ENCODE measurements around the gene RBMY1E.
"Not testable (repeated sequence)": the region's sequence is repeated elsewhere in the genome, so short reads cannot be mapped to it uniquely, and the experiment has no call there.

RBMY1E gene

DNA sequence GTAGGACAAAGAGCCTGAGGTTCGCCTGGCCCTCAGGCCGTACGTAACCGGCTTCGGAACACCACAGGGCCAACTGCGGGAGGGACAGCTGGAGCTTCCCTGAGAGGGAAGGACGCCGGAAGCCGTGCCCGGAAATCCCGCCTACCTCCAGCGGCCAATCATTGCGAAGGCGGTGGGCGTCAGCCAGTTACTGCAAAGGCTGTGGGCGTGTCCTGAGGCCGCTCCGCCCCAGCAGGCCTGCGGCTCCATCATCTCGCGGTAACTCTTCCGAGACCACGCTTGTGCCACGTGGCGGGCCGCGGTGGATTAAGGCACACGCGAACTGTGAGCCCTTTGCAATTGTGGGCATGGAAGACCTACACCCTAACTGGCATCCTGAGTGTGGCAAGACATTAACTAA, at the start of gene RBMY1E:
Gene RBMY1E (minus strand): TSS at position 101 of the 400 bp plus-strand sequence. CDS start 1,978 bp downstream, outside the sequence.
- H3K27ac Mint-ChIP-seq, H3K4me3 Mint-ChIP-seq, H3K36me3 Mint-ChIP-seq, H3K27me3 Mint-ChIP-seq, H3K4me1 Mint-ChIP-seq, H3K9me3 Mint-ChIP-seq: not testable (repeated sequence)

DNA sequence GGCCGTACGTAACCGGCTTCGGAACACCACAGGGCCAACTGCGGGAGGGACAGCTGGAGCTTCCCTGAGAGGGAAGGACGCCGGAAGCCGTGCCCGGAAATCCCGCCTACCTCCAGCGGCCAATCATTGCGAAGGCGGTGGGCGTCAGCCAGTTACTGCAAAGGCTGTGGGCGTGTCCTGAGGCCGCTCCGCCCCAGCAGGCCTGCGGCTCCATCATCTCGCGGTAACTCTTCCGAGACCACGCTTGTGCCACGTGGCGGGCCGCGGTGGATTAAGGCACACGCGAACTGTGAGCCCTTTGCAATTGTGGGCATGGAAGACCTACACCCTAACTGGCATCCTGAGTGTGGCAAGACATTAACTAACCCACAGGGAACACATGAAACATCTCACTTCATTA, 23.4 kb downstream of the RBMY1E start, which contains the start of gene RBMY1D:
Gene RBMY1D (minus strand): TSS at position 101 of the 400 bp plus-strand sequence. CDS start 2,013 bp downstream, outside the sequence.
- not testable (repeated sequence) for H3K9me3 Mint-ChIP-seq, H3K27ac Mint-ChIP-seq, H3K27me3 Mint-ChIP-seq, H3K4me3 Mint-ChIP-seq, H3K36me3 Mint-ChIP-seq, H3K4me1 Mint-ChIP-seq

DNA sequence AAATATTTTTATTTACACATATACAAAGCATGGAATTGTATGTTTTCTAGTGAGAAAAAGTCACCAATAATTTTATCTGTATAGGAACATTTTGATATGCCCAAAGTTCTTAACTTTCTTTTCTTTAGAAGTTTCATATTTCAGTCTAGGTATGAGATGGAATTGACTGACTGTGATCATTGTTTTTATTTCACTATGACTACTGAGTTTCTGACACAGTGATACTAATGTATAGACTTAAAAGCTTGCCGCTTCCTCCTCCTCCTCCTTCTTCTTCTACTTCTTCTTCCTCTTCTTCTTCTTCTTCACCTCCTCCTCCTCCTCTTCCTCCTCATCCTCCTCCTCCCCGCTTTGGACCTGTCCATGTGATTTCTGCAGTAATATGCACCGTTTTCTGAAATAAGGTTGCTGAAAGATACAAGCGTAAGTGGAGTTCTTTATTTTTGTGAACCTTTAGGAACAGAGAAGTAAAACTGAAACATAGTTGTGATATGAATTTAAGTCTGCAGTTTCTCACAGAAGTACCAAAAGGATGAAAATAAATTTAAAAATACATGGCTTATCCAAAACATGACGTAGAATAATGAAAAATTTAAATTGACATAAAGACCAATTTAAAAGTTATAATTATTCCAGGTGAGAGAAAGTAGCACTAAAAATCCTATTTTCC, 48.3 kb downstream of the RBMY1E start:
- not testable (repeated sequence) for H3K27me3 Mint-ChIP-seq, H3K36me3 Mint-ChIP-seq, H3K9me3 Mint-ChIP-seq, H3K4me3 Mint-ChIP-seq, H3K27ac Mint-ChIP-seq, H3K4me1 Mint-ChIP-seq
